GM12872 (cell line): Measurements from ENCODE around the gene IL17B.

Experiments used
- CTCF ChIP-seq: IDR thresholded peaks from 3 replicates; pipeline ENCODE4 v1.5.1; 2011; ENCODE audit warnings: low read depth, mild to moderate bottlenecking, low read length, moderate library complexity; ENCODE audit not compliant: insufficient read depth

IL17B gene

GRCh38 chr5:149418910-149419531, 39.9 kb upstream of the IL17B start:
- TF ChIP-seq CTCF = no peak

- no peak for TF ChIP-seq CTCF
Observed at GRCh38 chr5:149417711-149418368, 38.7 kb upstream of the IL17B start.

- TF ChIP-seq CTCF = no peak
Observed at GRCh38 chr5:149416987-149417710, 38.1 kb upstream of the IL17B start.

- TF ChIP-seq CTCF = no peak
Observed at GRCh38 chr5:149415066-149415967, 36.2 kb upstream of the IL17B start.

GRCh38 chr5:149414405-149415065, 35.4 kb upstream of the IL17B start:
- TF ChIP-seq CTCF = no peak

- no peak for TF ChIP-seq CTCF
Observed at GRCh38 chr5:149413477-149414210, 34.6 kb upstream of the IL17B start.
